Stimulated activated CD8-positive, alpha-beta memory T cell treated with anti-CD3 and anti-CD28 coated beads, Interleukin-12 subunit alpha, Interleukin-12 subunit beta, amount 100 ng/mL, for 1 hour (primary cell): ENCODE measurements around the gene ARRDC4.

Experiments used
- DNase-seq: peaks from one replicate; pipeline ENCODE4 v3.0.0-alpha.2; 2020; ENCODE audit warnings: low read depth

ARRDC4 gene

GRCh38 chr15:97998307-97999071, 38.0 kb downstream of the ARRDC4 start:
- DNase-seq = no peak

- DNase-seq = no peak
These were observed 40.0 kb downstream of the ARRDC4 start for GRCh38 chr15:98000249-98001203.

GRCh38 chr15:98001663-98002194, 41.2 kb downstream of the ARRDC4 start:
- DNase-seq = no peak

DNA sequence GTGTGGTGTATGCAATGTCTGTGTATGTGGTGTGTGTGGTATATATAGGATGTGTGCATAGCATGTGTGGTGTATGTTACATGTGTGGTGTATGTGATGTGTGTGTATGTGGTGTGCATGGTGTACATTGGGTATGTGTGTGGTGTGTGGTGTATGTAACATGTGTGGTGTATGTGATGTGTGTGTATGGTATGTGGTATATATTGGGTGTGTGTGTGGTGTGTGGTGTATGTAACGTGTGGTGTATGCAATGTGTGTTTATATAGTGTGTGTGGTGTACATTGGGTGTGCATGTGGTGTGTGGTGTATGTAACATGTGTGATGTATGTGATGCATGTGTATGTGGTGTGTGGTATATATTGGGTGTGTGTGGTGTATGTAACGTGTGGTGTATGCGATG, 41.9 kb downstream of the ARRDC4 start:
- no peak for DNase-seq

DNA sequence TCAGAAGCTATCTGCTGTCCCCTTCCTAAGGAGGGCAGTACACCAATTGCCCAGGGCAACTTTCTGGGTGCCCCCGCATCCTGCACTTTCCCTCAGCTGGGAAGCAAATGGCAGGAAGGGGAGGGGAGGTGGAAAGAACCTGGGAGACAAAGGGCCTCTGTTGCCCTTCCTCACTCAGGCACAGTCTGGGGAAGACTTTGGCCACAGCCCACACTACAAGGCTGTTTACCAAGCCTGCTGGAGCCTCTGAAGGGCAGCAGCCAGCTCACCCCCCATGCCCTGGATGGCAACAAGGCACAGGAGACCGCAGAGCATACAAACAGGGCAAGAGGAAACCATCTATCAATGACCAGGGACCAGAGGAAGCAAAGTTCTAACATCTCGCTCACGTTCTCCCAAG, 42.4 kb downstream of the ARRDC4 start:
- no peak for DNase-seq

DNA sequence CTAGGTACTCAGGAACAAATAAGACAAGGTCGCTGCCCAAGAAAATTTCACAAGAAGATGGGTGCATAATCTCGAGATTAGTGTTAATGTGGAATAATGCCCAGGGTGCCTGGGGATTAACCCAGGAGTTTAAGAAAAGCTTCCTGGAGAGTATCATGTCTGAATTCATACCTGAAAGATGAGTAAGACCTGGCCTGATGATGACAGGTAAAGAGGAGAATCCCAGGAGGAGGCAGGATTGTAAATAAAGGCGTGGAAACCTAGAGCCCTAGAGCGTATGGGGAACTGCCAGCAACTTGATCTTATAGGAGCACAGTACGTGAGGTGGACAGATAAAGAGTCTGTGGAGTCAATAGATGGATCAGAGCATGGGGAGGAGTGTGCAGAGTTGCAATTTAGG, 43.0 kb downstream of the ARRDC4 start:
- no peak for DNase-seq

DNA sequence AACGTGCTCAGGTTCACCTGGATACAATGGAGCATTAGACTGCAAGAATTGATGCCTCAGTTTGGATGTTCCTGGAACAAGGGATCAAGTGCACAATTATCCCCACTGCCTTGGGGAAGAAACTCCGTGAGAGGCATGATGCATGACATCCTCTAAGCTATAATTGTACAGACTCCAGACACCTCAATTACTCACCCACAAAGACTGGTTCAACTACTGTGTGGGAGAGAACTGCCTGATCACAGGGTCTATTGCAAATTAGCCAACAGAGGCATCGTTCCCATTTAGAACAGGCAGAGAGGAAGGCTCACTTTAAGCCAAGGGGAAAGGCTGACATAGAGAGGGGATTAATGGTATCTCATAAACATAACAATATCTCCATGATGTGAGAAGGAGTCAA, 43.5 kb downstream of the ARRDC4 start:
- DNase-seq = no peak

DNA sequence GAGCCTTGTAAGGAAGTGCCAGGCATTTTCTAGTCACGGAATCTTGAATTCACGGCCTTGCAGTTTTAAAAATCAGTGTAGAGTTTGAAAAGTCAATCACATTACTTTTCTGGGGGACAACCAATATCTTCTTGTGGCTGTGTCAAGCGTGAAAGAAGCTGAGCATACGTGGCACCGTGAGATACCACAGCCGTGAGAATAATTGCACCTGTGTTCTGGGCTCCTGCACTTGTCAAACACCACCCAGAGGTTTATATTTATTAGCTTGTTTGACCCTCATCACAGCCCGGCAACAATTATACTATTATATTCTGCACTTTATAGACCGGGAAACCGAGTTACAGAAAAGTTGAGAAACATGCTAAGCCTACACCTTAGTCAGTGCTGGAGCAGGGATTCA, 45.2 kb downstream of the ARRDC4 start:
- DNase-seq = no peak

- DNase-seq = no peak
These were observed 48.7 kb downstream of the ARRDC4 start for GRCh38 chr15:98009169-98009568.

DNA sequence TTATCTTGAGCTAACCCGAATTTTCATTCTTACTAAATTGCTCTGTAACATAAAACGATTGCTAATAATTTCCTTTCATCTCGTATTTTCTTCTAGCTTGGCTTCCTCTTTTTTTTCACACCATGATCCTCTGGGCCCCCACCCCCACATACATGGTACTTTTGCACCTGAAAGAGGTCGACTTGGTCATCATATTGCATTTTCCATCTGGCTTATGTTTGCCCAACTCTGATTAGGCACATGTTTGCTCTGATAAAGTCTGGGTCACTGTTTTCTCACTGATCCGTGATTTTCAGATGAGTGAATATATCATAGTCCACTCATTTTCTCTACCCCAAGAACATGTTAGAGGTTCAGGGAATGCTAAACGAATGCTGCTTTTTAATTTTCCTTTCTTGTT, 49.5 kb downstream of the ARRDC4 start:
- no peak for DNase-seq

DNA sequence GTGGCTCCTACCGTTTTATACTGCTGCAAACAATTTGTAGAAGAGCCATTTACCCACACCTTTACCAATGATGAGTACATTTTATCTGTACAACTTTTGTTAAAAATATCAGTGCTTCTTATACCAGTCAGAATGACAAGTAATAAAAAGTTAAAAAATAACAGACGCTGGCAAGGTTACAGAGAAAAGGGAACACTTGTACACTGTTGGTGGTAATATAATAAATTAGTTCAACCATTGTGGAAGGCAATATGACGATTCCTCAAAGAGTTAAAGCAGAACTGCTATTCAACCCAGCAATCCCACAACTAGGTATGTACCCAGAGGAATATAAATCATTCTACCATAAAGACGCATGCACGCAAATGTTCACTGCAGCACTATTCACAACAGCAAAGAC, 51.9 kb downstream of the ARRDC4 start:
- no peak for DNase-seq

GRCh38 chr15:98013631-98014030, 53.1 kb downstream of the ARRDC4 start:
- no peak for DNase-seq

DNA sequence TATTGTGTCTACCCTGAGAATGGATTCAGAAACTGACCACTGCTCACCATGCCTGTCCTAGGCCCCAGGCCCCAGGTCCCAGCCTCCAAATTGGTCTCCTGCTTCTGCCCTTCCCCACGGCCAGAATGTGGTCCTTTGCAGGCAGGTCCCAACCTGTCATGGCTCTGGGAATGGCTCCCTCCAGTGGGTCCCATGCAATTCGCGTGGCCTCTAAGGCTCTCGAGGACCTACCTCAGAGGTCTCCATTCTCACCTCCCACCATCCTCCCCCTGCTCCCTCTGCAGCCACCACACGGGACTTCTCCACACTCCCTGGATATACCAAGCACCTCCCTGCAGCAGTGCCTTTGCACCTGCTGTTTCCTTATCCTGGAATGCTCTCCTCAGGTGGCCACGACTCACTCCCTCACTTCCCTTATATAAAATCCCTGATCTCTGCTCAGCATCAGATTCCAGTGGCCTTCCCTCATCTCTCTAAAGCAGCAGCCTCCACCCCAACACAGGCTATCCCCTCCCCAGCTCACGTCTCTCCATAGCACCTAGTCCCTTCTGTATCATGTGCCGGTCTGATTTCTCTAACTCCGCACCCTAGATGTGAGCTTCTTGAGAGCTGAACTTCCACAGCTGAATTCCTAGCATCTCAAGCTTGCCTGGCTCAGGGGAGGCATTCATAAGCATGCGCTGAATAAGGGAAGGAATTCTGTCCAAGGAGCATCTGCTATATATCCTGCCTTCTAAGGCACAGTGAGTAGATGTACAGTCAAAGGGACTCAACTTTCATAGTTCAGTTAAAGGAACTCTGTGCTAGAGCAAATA, 56.9 kb downstream of the ARRDC4 start:
- no peak for DNase-seq

GRCh38 chr15:98018761-98019351, 58.4 kb downstream of the ARRDC4 start:
- DNase-seq = no peak
